ENCODE results near the gene ELOA. TPM values are rescaled to one million over a fixed set of nuclear protein-coding genes. Genes with fewer than 3 reads are reported as not detected.
A peak's percentile ranks its signal among the peaks of the same experiment; 100 is the strongest.
"Not testable (repeated sequence)": the region's sequence is repeated elsewhere in the genome, so short reads cannot be mapped to it uniquely, and the experiment has no call there.

Gene ELOA
- 28.1 and 29.4 TPM in 2 replicates for total RNA-seq (2014; rRNA removed; shearing (Covaris generic))

DNA sequence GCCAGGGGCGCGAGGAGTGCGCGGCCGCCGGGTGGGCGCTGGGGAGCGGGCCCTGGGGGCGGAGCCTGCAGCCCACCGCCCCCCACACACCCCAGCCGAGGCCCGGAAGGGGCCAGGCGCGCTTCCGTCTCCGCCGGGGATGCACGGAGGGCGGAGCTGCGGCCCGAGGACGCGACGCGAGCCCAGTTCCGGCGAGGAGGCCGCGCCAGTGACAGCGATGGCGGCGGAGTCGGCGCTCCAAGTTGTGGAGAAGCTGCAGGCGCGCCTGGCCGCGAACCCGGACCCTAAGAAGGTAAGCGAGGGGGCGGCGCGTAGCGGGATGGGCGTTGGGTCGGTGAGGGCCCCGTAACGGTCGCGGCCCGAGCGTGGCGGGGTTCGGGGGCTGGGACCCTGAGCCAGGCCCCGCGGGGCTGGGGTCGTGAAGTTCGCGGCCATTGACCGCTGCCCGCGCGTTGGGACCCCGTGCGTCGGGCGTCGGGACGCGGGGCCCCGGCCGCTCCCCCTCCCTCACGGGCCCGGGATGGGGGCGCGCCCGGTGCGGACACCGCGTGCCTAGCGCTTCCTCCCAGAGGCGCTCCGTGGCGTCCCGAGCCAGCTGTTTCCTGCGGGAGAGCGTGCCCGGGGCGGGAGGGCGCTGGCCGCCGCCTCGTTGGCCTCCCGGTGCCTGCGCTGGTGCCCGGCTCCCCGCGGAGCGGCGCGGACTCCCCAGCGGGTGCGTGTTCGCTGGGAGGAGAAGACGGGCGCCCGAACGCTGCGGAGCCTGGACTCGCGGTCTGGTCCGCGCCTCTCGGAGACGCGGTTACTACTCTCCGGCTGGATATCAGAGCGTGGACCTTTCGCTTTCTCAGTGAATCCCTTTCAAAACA, at the start of gene ELOA:
TSS of gene ELOA (plus strand) at position 185 of the 866 bp plus-strand sequence. CDS start at position 218, 33 bp downstream.
- DNase-seq (ENCODE audit: low spot score): no peak

DNA sequence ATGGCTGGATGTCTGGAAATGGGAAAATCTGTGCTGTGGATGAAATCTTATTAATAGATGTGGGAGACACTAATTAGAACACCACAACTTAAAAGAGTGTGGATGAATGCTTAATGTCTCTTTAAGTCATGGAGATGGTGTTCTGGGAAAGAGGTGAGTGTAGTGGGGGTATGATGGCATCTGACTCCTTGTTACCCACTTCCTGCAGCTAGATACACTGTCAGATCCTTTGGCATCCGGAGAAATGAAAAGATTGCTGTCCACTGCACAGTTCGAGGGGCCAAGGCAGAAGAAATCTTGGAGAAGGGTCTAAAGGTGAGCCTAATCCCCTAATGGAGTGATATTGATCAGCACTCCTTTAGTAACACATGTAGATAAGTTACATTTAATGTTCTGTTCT, 49.7 kb upstream of the ELOA start:
- no peak for DNase-seq (ENCODE audit: low spot score)

GRCh38 chr1:23694371-23694770, 48.9 kb upstream of the ELOA start:
- DNase-seq (ENCODE audit: low spot score): no peak

DNA sequence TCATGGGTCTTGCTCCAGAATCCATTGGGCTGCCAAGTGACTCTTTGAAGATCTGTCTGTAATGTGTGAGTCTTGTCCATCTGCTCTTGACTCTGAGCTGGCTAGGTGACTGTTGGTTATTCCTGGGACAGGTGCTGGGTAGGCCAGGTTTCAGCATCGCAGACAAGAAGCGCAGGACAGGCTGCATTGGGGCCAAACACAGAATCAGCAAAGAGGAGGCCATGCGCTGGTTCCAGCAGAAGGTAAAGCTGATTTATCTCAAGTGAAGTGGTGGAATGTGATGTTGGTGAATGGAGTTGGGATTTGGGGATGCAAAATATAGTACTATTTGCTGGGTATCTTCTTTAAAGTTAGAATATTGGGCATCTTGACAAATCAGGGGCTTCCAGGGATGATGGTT, 47.6 kb upstream of the ELOA start:
- DNase-seq (ENCODE audit: low spot score): no peak

DNA sequence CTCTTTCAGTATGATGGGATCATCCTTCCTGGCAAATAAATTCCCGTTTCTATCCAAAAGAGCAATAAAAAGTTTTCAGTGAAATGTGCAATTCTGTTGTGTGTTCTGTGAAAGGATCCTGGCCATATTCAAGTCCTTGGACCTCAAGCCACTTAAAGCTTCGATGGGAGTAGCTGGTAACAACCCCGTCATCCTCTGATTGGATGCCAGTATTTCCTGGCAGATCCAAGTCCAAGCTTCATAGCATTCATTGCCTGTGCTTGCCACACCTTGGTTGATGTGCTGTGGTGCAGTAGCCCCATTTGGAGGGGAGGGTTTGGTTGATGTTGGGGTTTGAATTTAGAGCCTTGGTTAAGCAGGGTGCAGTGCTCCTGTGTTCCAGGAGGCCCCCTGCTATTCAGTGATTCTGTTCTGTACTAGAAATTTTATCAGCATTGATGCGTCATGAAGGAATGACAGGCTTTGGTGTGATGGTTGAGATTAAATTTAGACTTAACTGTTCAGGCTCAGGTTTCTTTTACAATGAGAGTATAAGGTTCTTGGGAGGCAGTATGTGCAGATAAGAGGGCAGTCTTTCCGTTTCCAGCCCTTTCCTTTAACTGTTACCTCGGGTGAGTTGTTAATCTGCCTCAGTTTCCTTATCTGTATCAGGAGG, 46.8 kb upstream of the ELOA start:
- DNase-seq (ENCODE audit: low spot score): no peak

GRCh38 chr1:23698466-23698865, 44.8 kb upstream of the ELOA start:
- no peak for DNase-seq (ENCODE audit: low spot score)

DNA sequence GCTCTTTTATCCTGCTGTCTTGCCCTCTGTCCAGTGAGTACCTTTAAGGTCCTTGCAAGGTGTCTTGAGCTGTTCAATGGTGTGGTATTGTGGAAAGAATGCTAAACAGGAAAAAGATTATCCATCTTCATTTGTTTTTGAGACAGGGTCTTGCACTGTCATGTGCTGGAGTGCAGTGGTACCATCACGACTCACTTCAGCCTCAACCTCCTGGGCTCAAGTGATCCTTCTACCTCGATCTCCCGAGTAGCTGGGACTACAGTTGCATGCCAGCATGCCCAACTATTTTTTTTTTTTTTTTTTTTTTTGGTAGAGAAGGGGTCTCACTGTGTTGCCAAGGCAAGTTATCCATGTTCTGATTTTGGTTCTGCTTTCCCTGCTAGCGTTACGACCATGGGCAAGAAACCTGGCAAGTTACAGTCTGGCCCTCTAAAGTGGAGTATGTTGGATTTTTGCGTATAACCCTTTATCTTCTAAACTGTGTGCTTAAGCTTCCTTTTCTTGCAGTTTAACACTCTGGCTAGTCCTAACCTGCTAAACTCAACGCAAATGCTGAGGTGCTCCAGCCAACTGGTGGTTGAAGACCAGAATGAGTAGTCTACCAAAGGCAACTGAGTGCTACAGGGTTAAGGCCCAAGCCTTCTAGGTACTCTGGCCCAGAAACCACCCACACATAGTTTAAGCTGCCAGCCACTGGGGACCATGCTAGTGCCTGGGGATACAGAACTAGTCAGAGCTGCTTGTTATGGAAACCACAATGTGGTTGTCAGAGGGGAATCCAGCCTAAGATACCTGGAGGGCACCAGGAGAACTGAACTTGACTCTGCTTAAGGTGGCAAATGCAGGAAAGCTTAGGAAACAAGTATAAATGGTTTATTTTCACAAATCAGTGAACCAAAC, 43.7 kb upstream of the ELOA start:
- no peak for DNase-seq (ENCODE audit: low spot score)

DNA sequence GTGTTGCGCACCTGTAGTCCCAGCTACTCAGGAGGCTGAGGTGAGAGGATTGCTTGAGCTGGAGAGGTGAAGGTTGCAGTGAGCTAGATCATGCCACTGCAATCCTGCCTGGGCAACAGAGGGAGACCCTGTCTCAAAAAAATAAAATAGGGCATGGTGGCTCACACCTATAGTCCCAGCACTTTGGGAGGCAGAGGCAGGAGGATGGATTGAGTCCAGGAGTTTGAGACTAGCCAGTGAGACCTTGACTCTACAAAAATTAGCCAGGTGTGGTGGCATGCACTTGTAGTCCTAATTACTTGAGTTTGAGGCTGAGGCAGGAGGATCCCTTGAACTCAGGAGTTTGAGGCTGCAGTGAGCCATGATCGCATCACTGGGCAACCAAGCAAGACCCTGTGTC, 42.0 kb upstream of the ELOA start:
- DNase-seq (ENCODE audit: low spot score): no peak

- DNase-seq (ENCODE audit: low spot score): no peak
Observed at GRCh38 chr1:23701996-23702395, 41.3 kb upstream of the ELOA start.

- no peak for DNase-seq (ENCODE audit: low spot score)
Observed at GRCh38 chr1:23704834-23705495, 38.3 kb upstream of the ELOA start.

- DNase-seq (ENCODE audit: low spot score): no peak
Observed at GRCh38 chr1:23709229-23709628, 34.0 kb upstream of the ELOA start.

DNA sequence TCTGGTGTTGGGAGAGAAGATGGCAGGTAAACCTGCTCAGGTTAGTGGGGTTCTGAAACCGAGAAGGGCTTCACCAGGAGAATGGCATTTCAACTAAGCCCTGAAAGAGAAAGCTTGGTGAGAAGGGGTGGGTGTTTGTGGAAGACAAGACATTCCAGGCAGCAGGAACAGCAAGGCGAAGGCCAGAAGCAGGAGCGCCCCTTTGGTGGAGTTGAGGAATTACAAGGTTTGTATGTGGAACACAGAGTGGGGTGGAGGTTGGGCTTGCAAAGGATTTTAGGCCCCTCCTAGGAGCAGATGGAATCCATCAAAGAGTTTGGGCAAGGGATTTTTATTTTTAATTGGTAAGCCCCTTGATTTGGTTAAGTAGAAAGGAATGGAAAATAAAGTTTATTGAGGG, 24.8 kb upstream of the ELOA start:
- peak; percentile 33 for DNase-seq (ENCODE audit: low spot score)

- DNase-seq (ENCODE audit: low spot score): peak; percentile 37
Observed at GRCh38 chr1:23719162-23719820, 24.0 kb upstream of the ELOA start.

- no peak for DNase-seq (ENCODE audit: low spot score)
Observed at GRCh38 chr1:23720256-23720995, 22.8 kb upstream of the ELOA start.

DNA sequence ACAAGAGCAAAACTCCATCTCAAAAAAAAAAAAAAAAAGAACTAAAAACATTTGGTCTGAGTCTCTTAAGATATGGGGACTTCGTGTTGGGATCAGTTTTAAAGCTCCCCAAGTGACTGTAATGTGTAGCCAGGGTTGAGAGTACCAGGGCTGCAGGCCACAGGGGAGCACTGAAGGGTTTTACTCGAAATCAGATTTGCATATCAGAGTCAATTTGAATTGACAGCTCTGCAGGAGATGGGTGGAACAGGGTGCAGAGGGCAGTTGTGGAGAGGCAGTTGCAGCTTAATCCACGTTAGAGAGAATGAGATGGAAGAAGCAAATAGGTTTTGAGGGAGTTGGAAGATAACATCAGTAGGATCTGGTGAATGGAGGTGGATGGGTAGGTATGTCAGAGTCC, 20.6 kb upstream of the ELOA start:
- DNase-seq (ENCODE audit: low spot score): no peak

GRCh38 chr1:23726686-23727085, 16.6 kb upstream of the ELOA start:
- DNase-seq (ENCODE audit: low spot score): no peak

- no peak for DNase-seq (ENCODE audit: low spot score)
Observed at GRCh38 chr1:23727362-23727811, 15.9 kb upstream of the ELOA start.

- DNase-seq (ENCODE audit: low spot score): no peak
Observed at GRCh38 chr1:23732363-23733224, 10.7 kb upstream of the ELOA start.

GRCh38 chr1:23733281-23733680, 10.0 kb upstream of the ELOA start:
- DNase-seq (ENCODE audit: low spot score): not testable (repeated sequence)

All from A172 (cell line).